Measurements from ENCODE around the gene PITPNC1.
A peak's percentile ranks its signal among the peaks of the same experiment; 100 is the strongest.
"Not testable (repeated sequence)": the region's sequence is repeated elsewhere in the genome, so short reads cannot be mapped to it uniquely, and the experiment has no call there.

Gene PITPNC1

GRCh38 chr17:67369676-67370075 lies 7.4 kb upstream of the PITPNC1 start:
- no peak for DNase-seq (ENCODE audit: low spot score)

DNA sequence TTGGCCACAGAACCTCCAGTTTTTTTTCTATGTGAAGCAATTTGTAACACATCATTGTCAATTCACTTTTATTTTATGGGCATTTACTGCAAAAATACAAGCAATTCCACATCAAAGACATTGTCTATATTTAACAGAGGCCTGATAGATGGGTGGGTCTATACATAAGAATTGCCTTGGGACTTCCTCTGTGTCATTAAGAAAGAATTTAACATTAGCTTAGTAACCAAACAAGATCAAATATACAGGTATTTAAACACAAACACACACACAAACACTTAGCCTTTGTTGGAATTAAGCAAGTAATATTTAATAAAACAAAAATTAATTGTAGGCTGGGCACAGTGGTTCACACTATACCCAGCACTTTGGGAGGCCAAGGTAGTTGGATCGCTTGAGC lies 4.3 kb upstream of the PITPNC1 start:
- DNase-seq (ENCODE audit: low spot score): no peak

DNA sequence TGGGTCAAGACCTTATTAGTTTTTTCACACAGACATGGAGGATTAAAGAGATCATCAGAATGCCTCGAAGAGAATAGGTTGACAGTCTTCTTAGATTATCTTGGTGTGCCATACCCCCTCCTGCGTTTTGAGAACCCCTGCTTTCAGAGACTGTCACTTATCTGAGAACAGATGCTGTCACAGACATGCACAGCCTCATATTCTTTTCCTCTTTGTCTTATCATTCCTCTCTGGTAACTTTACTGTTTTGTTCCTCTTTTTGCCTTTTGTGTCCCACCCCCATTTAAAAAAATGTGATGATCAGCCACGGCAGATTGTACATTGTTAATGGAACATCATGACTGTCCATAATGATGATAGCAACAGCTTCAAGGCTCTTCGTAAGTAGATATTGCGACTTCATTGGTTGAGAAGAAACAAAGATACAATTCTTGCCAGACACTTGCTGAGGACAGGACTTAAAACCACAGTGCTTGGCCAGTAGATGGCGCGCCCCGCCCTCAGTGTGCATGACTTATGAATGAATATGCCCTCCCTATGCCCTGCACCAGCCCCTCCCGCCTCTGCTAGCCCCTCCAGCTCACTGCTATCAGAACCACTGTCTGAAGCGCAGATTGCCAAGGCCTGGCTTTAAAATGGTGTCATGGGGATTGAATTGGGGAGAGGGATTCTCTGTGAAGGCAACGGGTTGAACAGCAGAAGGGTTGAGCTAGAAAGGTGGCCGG lies 2.6 kb upstream of the PITPNC1 start:
- peak; percentile 80 for DNase-seq (ENCODE audit: low spot score)

DNA sequence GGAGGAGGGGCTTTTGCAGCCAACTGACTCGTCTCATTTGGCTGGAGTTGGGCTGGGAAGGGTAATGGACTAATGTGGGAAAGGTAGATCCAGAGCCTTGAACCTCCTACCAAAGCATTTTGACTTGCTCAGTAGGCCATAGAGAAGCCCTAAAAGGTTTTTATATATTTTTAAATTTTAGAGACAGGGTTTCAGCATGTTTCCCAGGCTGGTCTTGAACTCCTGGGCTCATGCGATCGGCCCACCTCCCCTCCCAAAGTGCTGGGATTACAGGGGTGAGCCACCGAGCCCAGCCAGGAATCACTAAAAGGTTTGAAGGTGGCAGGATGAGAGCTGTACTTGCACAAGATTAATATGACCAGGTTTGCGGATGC lies 2.0 kb upstream of the PITPNC1 start:
- DNase-seq (ENCODE audit: low spot score): no peak

GRCh38 chr17:67375716-67376115 lies 1.4 kb upstream of the PITPNC1 start:
- DNase-seq (ENCODE audit: low spot score): no peak

DNA sequence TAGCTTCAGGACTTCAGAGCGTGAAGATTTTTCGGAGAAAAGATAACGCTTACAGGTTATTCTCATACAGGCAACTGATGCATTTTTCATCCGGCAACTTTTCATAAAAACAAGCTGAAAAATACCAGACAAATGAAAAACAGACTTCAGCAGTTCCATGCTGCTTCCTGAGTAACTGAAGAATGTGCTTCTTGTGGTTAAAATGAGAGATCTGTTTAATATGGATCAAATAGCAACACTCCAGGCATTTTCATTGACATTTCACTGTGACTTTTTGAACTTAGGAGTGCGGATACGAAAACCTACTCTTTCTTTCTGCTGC lies 705 bp upstream of the PITPNC1 start:
- DNase-seq (ENCODE audit: low spot score): no peak

DNA sequence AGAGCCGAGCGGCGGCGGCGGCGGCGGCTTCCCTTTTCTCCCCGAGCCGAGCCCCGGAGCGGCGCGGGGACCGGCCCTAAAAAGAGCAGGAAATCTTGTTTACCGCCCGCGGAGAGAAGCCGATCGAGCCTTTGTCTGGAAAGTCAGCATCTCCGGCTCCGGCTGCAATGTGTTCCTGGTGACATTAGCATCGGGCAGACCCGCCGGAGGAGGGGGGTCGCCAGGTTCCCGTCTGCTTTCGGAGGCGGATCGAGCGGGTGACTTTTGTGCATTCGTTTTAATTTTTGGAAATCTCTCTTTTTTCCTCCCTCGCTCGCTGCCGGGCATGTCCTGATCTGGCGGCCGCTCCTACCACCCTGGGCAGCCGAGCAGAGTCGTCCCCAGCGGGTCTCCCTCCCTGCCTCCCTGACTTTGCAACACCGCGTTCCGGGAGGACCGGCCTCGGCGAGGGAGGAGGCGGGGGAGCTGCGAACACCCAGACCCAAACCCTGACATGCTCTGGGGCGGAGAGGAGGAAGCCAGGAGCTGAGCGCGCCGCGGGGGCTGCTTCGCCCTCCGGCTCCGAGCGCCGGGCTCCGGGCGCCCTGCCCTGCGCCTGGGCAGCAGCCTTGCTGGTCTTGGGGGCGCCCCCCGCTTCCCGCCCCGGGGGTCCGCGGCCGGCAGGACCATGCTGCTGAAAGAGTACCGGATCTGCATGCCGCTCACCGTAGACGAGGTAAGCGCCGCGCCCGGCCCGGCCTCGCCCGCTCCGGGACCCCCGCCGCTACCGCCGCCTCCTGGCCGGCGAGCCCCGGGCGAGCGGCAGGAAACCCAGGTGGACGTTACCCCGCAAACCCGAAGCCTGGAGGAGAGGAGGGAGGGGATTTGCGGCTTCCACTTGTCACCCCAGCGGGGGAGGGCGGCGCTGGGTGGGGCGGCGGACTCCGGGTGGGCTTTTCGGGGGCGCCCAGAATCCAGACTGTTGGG lies 690 bp downstream of the PITPNC1 start:
- no peak for DNase-seq (ENCODE audit: low spot score)

- DNase-seq (ENCODE audit: low spot score): peak; percentile 70
Measured at GRCh38 chr17:67378454-67379250, 1.6 kb downstream of the PITPNC1 start.

GRCh38 chr17:67379251-67379630 lies 2.2 kb downstream of the PITPNC1 start:
- no peak for DNase-seq (ENCODE audit: low spot score)

- DNase-seq (ENCODE audit: low spot score): no peak
Measured at GRCh38 chr17:67381929-67382257, 4.8 kb downstream of the PITPNC1 start.

DNA sequence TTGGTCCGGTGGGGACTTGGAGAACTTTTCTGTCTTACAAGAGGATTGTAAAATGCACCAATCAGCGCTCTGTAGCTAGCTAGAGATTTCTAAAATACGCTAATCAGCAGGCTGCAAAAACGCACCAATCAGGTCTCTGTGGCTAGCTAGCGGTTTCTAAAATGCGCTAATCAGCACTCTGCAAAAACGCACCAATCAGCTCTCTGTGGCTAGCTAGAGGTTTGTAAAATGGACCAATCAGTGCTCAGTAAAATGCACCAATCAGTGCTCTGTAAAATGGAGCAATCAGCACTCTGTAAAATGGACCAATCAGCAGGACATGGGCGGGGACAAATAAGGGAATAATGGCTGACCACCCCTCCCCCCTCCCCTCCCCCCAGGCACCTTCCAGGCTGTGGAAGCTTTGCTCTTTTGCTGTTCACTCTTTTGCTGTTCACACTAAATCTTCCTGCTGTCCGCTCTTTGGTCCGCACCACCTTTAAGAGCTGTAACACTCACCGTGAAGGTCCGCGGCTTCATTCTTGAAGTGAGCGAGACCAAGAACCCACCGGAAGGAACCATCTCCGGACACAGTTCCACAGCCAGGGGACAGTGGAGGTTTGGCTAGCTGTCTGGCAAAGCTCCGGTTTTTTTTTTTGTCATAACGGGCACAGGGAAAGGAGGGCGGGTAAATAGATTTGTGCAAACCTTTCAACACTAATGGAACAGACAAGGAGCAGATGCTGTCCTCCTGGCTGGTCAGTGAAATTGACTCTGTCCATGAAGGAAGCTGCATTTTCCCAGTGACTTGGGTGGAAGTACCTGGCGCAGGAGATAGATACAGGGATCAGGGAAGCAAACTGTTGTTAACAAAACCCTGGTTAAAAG lies 8.3 kb downstream of the PITPNC1 start:
- no peak for DNase-seq (ENCODE audit: low spot score)

DNA sequence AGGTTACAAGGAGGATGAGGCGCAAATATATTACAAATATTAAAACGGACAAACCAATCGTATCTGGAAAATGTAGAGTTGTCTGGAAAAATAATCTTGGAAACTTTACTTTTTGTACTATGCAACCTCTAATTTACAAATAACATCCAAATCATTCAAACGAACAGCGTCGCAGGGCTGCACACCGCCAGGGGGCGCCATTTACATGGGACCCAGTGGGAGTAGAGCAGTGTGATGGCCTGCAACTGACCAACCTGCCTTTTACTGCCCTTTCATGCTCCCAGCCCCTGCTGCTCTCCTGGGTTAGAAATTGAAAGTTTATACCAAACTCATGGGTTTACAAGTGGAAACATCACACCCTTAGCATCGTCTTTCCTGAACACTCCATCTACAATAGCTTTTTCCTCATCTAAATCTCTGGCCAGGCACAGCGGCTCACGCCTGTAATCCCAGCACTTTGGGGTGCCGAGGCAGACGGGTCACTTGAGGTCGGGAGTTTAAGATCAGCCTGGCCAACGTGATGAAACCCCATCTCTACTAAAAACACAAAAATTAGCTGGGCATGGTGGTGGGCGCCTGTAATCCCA lies 10.0 kb downstream of the PITPNC1 start:
- no peak for DNase-seq (ENCODE audit: low spot score)

DNA sequence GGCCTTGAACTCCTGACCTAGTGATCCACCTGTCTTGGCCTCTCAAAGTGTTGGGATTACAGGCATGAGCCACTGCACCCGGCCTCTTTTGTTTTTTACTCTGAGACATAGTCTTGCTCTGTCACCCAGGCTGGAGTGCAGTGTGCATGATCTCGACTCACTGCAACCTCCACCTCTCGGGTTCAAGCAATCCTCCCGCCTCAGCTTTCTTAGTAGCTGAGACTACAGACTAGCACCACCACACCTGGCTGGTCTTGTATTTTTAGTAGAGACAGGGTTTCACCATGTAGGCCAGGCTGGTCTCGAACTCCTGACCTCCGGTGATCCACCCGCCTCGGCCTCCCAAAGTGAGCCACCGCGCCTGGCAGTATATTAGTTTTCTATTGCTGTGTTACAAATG lies 11.5 kb downstream of the PITPNC1 start:
- not testable (repeated sequence) for DNase-seq (ENCODE audit: low spot score)

GRCh38 chr17:67388986-67389385 lies 11.9 kb downstream of the PITPNC1 start:
- no peak for DNase-seq (ENCODE audit: low spot score)

- DNase-seq (ENCODE audit: low spot score): no peak
Measured at GRCh38 chr17:67390006-67390645, 13.0 kb downstream of the PITPNC1 start.

DNA sequence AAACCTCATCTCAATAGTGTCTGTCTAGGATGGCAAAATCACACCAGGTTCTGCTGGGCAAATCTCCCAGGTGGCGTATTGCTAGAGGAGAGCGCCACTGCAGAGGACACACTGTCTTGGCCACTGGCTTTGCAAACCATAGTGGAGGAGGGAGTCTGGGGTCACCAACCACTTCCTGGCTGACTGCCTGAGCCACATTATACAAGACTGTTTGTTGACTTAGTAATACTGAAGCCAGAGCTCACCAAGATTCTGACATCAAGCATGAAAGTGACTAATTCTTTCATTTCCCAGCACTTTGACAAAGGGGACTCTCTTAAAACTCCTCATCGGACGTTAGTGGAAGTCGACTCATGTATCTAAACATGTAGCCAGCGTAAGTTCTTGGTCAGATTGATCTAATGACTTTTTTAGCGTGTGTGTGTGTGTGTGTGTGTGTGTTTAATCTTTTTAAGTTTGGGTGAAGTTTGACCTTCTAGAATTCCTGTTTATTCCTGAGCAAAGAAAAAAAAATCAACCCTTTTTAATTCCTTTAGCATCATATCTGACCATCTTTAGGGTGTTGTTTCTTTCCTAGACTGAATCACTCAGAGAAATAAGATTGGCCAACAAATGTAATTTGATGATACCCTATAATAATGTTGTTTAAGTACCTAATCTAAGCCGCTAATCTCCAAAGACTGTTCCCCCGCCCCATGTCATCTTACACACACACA lies 13.7 kb downstream of the PITPNC1 start:
- no peak for DNase-seq (ENCODE audit: low spot score)

- no peak for DNase-seq (ENCODE audit: low spot score)
Measured at GRCh38 chr17:67392111-67392510, 15.0 kb downstream of the PITPNC1 start.

- DNase-seq (ENCODE audit: low spot score): no peak
Measured at GRCh38 chr17:67393809-67394397, 16.8 kb downstream of the PITPNC1 start.

DNA sequence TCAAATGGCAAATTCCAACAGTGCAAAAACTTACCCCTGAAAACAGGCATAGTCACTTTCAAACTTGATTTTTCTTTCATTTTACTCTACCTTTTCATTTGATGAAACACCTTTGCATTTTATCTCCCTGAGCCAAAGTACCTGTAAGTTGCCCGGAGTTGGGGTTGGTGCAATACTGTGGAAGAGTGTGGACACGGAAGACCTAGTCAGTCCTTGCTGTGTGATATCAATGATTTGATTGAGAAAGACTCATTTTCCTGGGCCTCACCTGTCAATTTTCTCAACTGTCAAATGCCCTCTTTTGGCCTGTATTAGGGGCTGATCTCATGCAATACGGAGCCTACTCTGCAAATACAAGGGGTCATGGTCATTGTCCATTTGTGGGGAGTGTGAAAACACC lies 22.6 kb downstream of the PITPNC1 start:
- DNase-seq (ENCODE audit: low spot score): no peak

DNA sequence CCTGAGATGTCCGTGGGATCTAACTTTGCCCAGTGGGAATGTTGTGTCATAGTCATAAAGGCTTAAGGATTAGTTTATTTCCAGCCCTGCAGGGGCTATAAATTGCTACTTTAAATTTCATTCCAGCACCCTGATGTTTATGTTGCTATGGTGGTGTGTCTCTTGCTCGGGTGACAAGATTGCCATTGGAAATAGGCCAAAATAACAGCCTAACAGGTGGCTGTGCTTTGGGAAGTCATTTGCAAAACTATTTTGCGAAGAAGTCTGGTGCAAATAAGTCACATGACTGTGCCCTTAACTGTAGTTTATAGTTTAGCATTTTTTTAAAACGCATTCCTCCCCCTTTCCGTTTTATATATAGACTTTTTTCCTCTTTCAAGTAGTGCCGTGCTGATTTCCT lies 23.1 kb downstream of the PITPNC1 start:
- no peak for DNase-seq (ENCODE audit: low spot score)

All from putamen (tissue), 1 donor.